ENCODE data around the gene CYP2A6. TPM values are rescaled to one million over a fixed set of nuclear protein-coding genes. Genes with fewer than 3 reads are reported as not detected.
"Not testable (repeated sequence)": the region's sequence is repeated elsewhere in the genome, so short reads cannot be mapped to it uniquely, and the experiment has no call there.

CYP2A6 gene
- total RNA-seq, 1 donor from 2014 or later: 2.0 TPM

DNA sequence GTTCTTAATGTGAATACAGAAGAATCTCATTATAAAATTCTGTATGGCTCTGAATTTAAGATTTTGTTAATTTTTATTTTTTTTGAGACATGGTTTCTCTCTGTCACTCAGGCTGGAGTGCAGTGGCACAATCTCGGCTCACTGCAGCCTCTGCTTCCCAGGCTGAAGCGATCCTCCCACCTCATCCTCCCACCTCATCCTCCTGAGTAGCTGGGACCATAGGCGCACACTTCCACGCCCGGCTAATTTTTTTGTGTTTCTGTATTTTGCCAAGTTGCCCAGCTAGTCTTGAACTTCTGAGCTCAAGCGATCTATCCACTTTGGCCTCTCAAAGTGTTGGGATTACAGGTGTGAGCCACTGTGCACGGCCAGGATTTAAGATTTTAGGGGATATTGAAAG, 17.5 kb upstream of the CYP2A6 start:
- no peaks in the 10 kb centered on the region for H3K27me3 ChIP-seq
- no peaks in the 10 kb centered on the region for H3K9me3 ChIP-seq
- no peaks in the 10 kb centered on the region for H3K4me1 ChIP-seq
- TF ChIP-seq, protein P1, sequence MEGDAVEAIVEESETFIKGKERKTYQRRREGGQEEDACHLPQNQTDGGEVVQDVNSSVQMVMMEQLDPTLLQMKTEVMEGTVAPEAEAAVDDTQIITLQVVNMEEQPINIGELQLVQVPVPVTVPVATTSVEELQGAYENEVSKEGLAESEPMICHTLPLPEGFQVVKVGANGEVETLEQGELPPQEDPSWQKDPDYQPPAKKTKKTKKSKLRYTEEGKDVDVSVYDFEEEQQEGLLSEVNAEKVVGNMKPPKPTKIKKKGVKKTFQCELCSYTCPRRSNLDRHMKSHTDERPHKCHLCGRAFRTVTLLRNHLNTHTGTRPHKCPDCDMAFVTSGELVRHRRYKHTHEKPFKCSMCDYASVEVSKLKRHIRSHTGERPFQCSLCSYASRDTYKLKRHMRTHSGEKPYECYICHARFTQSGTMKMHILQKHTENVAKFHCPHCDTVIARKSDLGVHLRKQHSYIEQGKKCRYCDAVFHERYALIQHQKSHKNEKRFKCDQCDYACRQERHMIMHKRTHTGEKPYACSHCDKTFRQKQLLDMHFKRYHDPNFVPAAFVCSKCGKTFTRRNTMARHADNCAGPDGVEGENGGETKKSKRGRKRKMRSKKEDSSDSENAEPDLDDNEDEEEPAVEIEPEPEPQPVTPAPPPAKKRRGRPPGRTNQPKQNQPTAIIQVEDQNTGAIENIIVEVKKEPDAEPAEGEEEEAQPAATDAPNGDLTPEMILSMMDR (IDR thresholded peaks at IDR 0.05): no peak
- TF ChIP-seq POLR2AphosphoS5 (IDR thresholded peaks at IDR 0.05; ENCODE audit: insufficient read depth in 1 of 2, low read depth in 1 of 2): no peak
- TF ChIP-seq POLR2A (IDR thresholded peaks at IDR 0.05): no peak
- DNase-seq (ENCODE audit: extremely low spot score in 2 of 2): no peak
- intact Hi-C loops (cut with DNase I): no loop called here
- H3K4me3 ChIP-seq: no peak overlapping the region
- H3K27ac ChIP-seq: no peak overlapping the region
- H3K36me3 ChIP-seq: no peaks in the 10 kb centered on the region

GRCh38 chr19:40864739-40865496, 14.7 kb upstream of the CYP2A6 start:
- H3K4me3 ChIP-seq; H3K9me3 ChIP-seq; intact Hi-C loops (cut with DNase I); H3K27me3 ChIP-seq; DNase-seq (ENCODE audit: extremely low spot score in 2 of 2); H3K27ac ChIP-seq; H3K4me1 ChIP-seq; H3K36me3 ChIP-seq: not testable (repeated sequence)

GRCh38 chr19:40862785-40863184, 12.5 kb upstream of the CYP2A6 start:
- no peaks in the 10 kb centered on the region for H3K9me3 ChIP-seq
- TF ChIP-seq POLR2AphosphoS5 (IDR thresholded peaks at IDR 0.05; ENCODE audit: insufficient read depth in 1 of 2, low read depth in 1 of 2): no peak
- H3K36me3 ChIP-seq: no peaks in the 10 kb centered on the region
- H3K27ac ChIP-seq: peak overlapping the region; percentile 61
- no peak for DNase-seq (ENCODE audit: extremely low spot score in 2 of 2)
- no peaks in the 10 kb centered on the region for H3K27me3 ChIP-seq
- H3K4me3 ChIP-seq: no peak overlapping the region
- intact Hi-C loops (cut with DNase I): no loop called here
- no peaks in the 10 kb centered on the region for H3K4me1 ChIP-seq

DNA sequence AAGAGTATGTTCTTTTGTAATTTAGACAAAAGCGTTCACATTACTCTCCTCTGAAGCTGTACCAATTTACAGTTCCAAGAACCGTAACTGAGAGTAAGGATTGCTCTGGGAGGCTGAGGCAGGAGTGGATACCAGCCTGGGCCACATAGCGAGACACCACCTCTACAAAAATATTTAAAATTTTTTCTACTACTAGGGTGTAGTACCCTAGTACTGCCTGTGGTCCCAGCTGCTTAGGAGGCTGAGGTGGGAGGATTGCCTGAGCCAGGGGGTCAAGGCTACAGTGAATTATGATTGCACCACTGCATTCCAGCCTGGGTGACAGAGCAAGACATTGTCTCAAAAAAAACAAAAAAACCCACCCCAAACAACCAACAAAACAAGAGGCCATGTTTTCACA, 12.1 kb upstream of the CYP2A6 start:
- no peaks in the 10 kb centered on the region for H3K9me3 ChIP-seq
- peak overlapping the region; percentile 61 for H3K27ac ChIP-seq
- H3K4me3 ChIP-seq: no peak overlapping the region
- no peaks in the 10 kb centered on the region for H3K36me3 ChIP-seq
- DNase-seq (ENCODE audit: extremely low spot score in 2 of 2): no peak
- H3K4me1 ChIP-seq: no peaks in the 10 kb centered on the region
- H3K27me3 ChIP-seq: no peaks in the 10 kb centered on the region
- intact Hi-C loops (cut with DNase I): no loop called here
- TF ChIP-seq, protein P1 (IDR thresholded peaks at IDR 0.05): no peak
- TF ChIP-seq POLR2A (IDR thresholded peaks at IDR 0.05) (no peak), POLR2AphosphoS5 (IDR thresholded peaks at IDR 0.05; ENCODE audit: insufficient read depth in 1 of 2, low read depth in 1 of 2) (no peak)

GRCh38 chr19:40858109-40858508, 7.9 kb upstream of the CYP2A6 start:
- no peak overlapping the region for H3K27ac ChIP-seq
- H3K4me1 ChIP-seq: no peaks in the 10 kb centered on the region
- H3K36me3 ChIP-seq: no peaks in the 10 kb centered on the region
- intact Hi-C loops (cut with DNase I): no loop called here
- H3K9me3 ChIP-seq: no peaks in the 10 kb centered on the region
- H3K27me3 ChIP-seq: no peaks in the 10 kb centered on the region
- H3K4me3 ChIP-seq: no peak overlapping the region
- no peak for DNase-seq (ENCODE audit: extremely low spot score in 2 of 2)
- TF ChIP-seq, protein P1 (IDR thresholded peaks at IDR 0.05): no peak
- TF ChIP-seq POLR2A (IDR thresholded peaks at IDR 0.05) (no peak), POLR2AphosphoS5 (IDR thresholded peaks at IDR 0.05; ENCODE audit: insufficient read depth in 1 of 2, low read depth in 1 of 2) (no peak)

GRCh38 chr19:40852467-40853152, 2.4 kb upstream of the CYP2A6 start:
- DNase-seq (ENCODE audit: extremely low spot score in 2 of 2); intact Hi-C loops (cut with DNase I); H3K9me3 ChIP-seq; H3K27ac ChIP-seq; H3K36me3 ChIP-seq; H3K27me3 ChIP-seq; H3K4me3 ChIP-seq: not testable (repeated sequence)
- H3K4me1 ChIP-seq: peaks cover 13% of the 10 kb centered on the region

- H3K36me3 ChIP-seq; H3K27ac ChIP-seq; H3K4me3 ChIP-seq; H3K9me3 ChIP-seq; intact Hi-C loops (cut with DNase I); DNase-seq (ENCODE audit: extremely low spot score in 2 of 2); H3K27me3 ChIP-seq: not testable (repeated sequence)
- peaks cover 20% of the 10 kb centered on the region for H3K4me1 ChIP-seq
Observed at GRCh38 chr19:40846722-40847121, 3.5 kb downstream of the CYP2A6 start.

GRCh38 chr19:40843653-40844052, 6.6 kb downstream of the CYP2A6 start:
- DNase-seq (ENCODE audit: extremely low spot score in 2 of 2); H3K27me3 ChIP-seq; H3K9me3 ChIP-seq; H3K36me3 ChIP-seq; H3K27ac ChIP-seq; intact Hi-C loops (cut with DNase I): not testable (repeated sequence)
- H3K4me3 ChIP-seq: peak overlapping the region in 1 of 2 donors; percentile 18
- peaks cover 11% of the 10 kb centered on the region for H3K4me1 ChIP-seq

- H3K27me3 ChIP-seq; intact Hi-C loops (cut with DNase I); H3K9me3 ChIP-seq; DNase-seq (ENCODE audit: extremely low spot score in 2 of 2); H3K27ac ChIP-seq; H3K4me1 ChIP-seq; H3K36me3 ChIP-seq: not testable (repeated sequence)
- H3K4me3 ChIP-seq: peak overlapping the region in 1 of 2 donors; percentile 18
Observed at GRCh38 chr19:40842997-40843652, 7.1 kb downstream of the CYP2A6 start.
